Measurements from ENCODE around the gene S100A7A. TPM values are rescaled to one million over a fixed set of nuclear protein-coding genes. Genes with fewer than 3 reads are reported as not detected.

The S100A7A gene
- total RNA-seq (not detected in 2 replicates), polyA plus RNA-seq (not detected in 2 replicates), polyA minus RNA-seq (not detected in 2 replicates)
- total RNA-seq (2013), result not detected

DNA sequence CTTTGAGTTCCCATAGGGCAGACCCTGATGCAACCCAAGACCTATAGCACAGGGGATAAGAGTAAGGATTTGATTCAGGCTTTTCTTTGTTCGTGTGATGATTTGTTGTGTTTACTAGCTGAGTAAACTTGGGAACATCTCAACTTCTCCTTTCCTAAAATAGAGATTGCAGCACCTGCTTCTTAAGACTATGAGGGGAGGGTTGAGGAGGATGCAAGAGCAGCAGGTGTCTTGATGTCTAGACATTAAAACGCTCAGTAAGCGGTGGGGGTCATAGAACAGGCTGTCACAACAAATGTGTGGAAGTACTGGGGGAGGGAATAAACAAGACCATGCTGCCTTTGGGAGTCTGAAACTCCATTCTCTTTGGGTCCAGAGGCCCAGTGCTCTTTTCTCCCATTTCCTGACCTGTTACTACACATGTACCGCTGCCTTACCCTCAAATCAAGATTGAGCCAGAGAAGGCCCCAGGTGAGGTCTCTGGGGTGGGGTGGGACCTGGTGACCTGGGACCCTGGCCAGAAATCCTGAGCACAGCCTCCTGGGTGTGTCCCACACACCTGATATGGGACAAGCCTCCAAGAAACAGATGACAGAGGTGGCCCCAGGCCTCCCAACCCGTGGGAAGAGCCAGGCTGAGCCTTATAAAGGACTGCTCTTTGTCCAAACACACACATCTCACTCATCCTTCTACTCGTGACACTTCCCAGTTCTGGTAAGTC lies at the start of gene S100A7A:
S100A7A (plus strand) TSS at position 671 of the 721 bp plus-strand sequence. CDS start 1,563 bp downstream, outside the sequence.
- Histone ChIP-seq H3K9me3 (ENCODE audit: control extremely low read depth in 1 of 3, control insufficient read depth in 2 of 3, insufficient read depth in 1 of 3, low read length in 2 of 3) (no peaks in the 10 kb centered on the region), H3K79me2 (ENCODE audit: control insufficient read depth, insufficient read depth, low read length) (no peaks in the 10 kb centered on the region), H2AFZ (ENCODE audit: insufficient read depth, low read depth, low read length, poor library complexity, severe bottlenecking) (no peak within 1 kb of the TSS), H3K27me3 (replicated peaks in 1 of 4; ENCODE audit: control extremely low read depth in 1 of 4, control insufficient read depth in 3 of 4, insufficient read depth in 4 of 4, low read length in 3 of 4) (peaks cover 0 to 13% (median 2%) of the 10 kb centered on the region in 4 experiments), H4K20me1 (ENCODE audit: control insufficient read depth, insufficient read depth, low read length, poor library complexity, severe bottlenecking) (no peaks in the 10 kb centered on the region), H3K27ac (ENCODE audit: low read length in 2 of 2) (no peak within 1 kb of the TSS), H3K36me3 (replicated peaks in 1 of 2; ENCODE audit: control extremely low read depth in 1 of 2, control insufficient read depth in 1 of 2, extremely low read depth in 1 of 2, insufficient read depth in 2 of 2, low read length in 1 of 2) (no peaks in the 10 kb centered on the region), H3K9ac (ENCODE audit: low read length) (no peak within 1 kb of the TSS), H3K4me1 (ENCODE audit: control insufficient read depth in 2 of 2, insufficient read depth in 2 of 2, low read length in 2 of 2) (no peaks in the 10 kb centered on the region), H3K4me2 (replicated peaks; ENCODE audit: low read depth, low read length, poor library complexity, severe bottlenecking) (no peak within 1 kb of the TSS), H3K4me3 (ENCODE audit: control extremely low read depth in 1 of 5, extremely low read depth in 1 of 5, insufficient read depth in 1 of 5, low read depth in 2 of 5, low read length in 4 of 5) (no peak within 1 kb of the TSS)
- no peaks in the 10 kb centered on the region for H3K4me1 Mint-ChIP-seq
- H3K27ac Mint-ChIP-seq, result no peak within 1 kb of the TSS
- peaks cover 21% of the 10 kb centered on the region for H3K27me3 Mint-ChIP-seq
- ChIA-PET CTCF (no interaction called here), POLR2A (no interaction called here)
- no peak for TF ChIP-seq EZH2 (IDR thresholded peaks at IDR 0.05; ENCODE audit: borderline replicate concordance, insufficient read depth, low read depth, low read length, poor library complexity, severe bottlenecking)
- TF ChIP-seq, protein P1, sequence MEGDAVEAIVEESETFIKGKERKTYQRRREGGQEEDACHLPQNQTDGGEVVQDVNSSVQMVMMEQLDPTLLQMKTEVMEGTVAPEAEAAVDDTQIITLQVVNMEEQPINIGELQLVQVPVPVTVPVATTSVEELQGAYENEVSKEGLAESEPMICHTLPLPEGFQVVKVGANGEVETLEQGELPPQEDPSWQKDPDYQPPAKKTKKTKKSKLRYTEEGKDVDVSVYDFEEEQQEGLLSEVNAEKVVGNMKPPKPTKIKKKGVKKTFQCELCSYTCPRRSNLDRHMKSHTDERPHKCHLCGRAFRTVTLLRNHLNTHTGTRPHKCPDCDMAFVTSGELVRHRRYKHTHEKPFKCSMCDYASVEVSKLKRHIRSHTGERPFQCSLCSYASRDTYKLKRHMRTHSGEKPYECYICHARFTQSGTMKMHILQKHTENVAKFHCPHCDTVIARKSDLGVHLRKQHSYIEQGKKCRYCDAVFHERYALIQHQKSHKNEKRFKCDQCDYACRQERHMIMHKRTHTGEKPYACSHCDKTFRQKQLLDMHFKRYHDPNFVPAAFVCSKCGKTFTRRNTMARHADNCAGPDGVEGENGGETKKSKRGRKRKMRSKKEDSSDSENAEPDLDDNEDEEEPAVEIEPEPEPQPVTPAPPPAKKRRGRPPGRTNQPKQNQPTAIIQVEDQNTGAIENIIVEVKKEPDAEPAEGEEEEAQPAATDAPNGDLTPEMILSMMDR (IDR thresholded peaks at IDR 0.05), result no peak
- no peak for ATAC-seq (ENCODE audit: low read depth)
- 73% methylated on average over 4 of the region's 6 CpGs for WGBS (ENCODE audit: insufficient coverage)
- DNase-seq, result no peak
- H3K9me3 Mint-ChIP-seq (ENCODE audit: insufficient read depth), result peaks cover 3% of the 10 kb centered on the region
- H3K4me3 Mint-ChIP-seq, result no peak within 1 kb of the TSS
- intact Hi-C loops (cut with micrococcal nuclease), result no loop called here

DNA sequence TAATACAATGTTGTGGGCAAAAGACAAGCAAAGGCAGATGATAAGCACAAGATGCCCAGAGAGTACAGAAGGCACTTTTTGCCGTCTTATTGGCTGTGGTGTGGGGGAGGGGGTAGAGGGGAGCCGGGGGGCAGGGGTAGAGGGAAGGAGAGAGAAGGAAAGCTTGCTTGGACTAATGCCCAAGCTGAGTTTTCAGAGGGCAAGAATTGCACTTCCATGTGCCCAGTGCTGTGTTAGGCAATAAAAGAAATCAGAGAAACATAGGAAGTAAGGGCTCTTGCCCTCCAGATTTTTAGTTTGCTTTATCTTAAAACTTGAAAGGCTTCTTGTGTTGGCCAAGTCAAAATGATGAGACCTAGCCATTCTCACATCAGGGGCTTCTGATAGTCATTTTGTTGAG lies 49.2 kb upstream of the S100A7A start:
- intact Hi-C loops (cut with micrococcal nuclease), result no loop called here
- DNase-seq (no peak), ATAC-seq (ENCODE audit: low read depth) (no peak)
- Histone ChIP-seq H3K9me3 (ENCODE audit: control extremely low read depth in 1 of 3, control insufficient read depth in 2 of 3, insufficient read depth in 1 of 3, low read length in 2 of 3) (no peaks in the 10 kb centered on the region), H3K9ac (ENCODE audit: low read length) (no peak overlapping the region), H3K79me2 (ENCODE audit: control insufficient read depth, insufficient read depth, low read length) (no peaks in the 10 kb centered on the region), H3K27me3 (replicated peaks in 1 of 4; ENCODE audit: control extremely low read depth in 1 of 4, control insufficient read depth in 3 of 4, insufficient read depth in 4 of 4, low read length in 3 of 4) (peaks cover 0 to 19% (median under 1%) of the 10 kb centered on the region in 4 experiments), H3K4me1 (ENCODE audit: control insufficient read depth in 2 of 2, insufficient read depth in 2 of 2, low read length in 2 of 2) (no peaks in the 10 kb centered on the region), H2AFZ (ENCODE audit: insufficient read depth, low read depth, low read length, poor library complexity, severe bottlenecking) (no peak overlapping the region), H3K4me3 (ENCODE audit: control extremely low read depth in 1 of 5, extremely low read depth in 1 of 5, insufficient read depth in 1 of 5, low read depth in 2 of 5, low read length in 4 of 5) (no peak overlapping the region), H3K36me3 (replicated peaks in 1 of 2; ENCODE audit: control extremely low read depth in 1 of 2, control insufficient read depth in 1 of 2, extremely low read depth in 1 of 2, insufficient read depth in 2 of 2, low read length in 1 of 2) (no peaks in the 10 kb centered on the region), H4K20me1 (ENCODE audit: control insufficient read depth, insufficient read depth, low read length, poor library complexity, severe bottlenecking) (no peaks in the 10 kb centered on the region), H3K27ac (ENCODE audit: low read length in 2 of 2) (no peak overlapping the region), H3K4me2 (replicated peaks; ENCODE audit: low read depth, low read length, poor library complexity, severe bottlenecking) (no peak overlapping the region)
- TF ChIP-seq, protein P1 (IDR thresholded peaks at IDR 0.05), result no peak
- no peak for TF ChIP-seq EZH2 (IDR thresholded peaks at IDR 0.05; ENCODE audit: borderline replicate concordance, insufficient read depth, low read depth, low read length, poor library complexity, severe bottlenecking)
- Mint-ChIP-seq H3K4me3 (no peak overlapping the region), H3K9me3 (ENCODE audit: insufficient read depth) (no peaks in the 10 kb centered on the region), H3K27ac (no peak overlapping the region), H3K4me1 (no peaks in the 10 kb centered on the region), H3K27me3 (peaks cover 48% of the 10 kb centered on the region)
- ChIA-PET CTCF (no interaction called here), POLR2A (no interaction called here)
- 90% methylated on average over 2 of the region's 2 CpGs for WGBS (ENCODE audit: insufficient coverage)

Data from B cell (primary cell).